ENCODE measurements around the gene DNAI4. TPM values are rescaled to one million over a fixed set of nuclear protein-coding genes. Genes with fewer than 3 reads are reported as not detected.

DNAI4 gene
- total and polyA plus RNA-seq, 9 of the 15 experiments (the other 6 are each of a cell fraction or from before 2014, with no cell fraction given): 0.57 to 4.8 (median 2.6) TPM; not detected in 1

GRCh38 chr1:66925944-66926343 lies 1.3 kb upstream of the DNAI4 start (continued):
- TF ChIP-seq MGA (IDR thresholded peaks at IDR 0.05): no peak
- TF ChIP-seq ID3 (CRISPR knock-in tag; IDR thresholded peaks at IDR 0.05): 0 out of 2 replicates have a peak, but pooled peaks have one; percentile 51
- no peak for TF ChIP-seq ID3 (tag; IDR thresholded peaks at IDR 0.05)
- no peak for TF ChIP-seq ZNF253 (CRISPR knock-in tag; conservative IDR thresholded peaks at IDR 0.05)
- no peak for TF ChIP-seq MAZ (CRISPR knock-in tag; conservative IDR thresholded peaks at IDR 0.05 in 1 of 2, IDR thresholded peaks at IDR 0.05 in 1 of 2)
- no peak for TF ChIP-seq PCBP2 (IDR thresholded peaks at IDR 0.05; ENCODE audit: low read depth, low read length, poor library complexity, severe bottlenecking)
